Measurements from ENCODE around the gene ECE1. TPM values are rescaled to one million over a fixed set of nuclear protein-coding genes. Genes with fewer than 3 reads are reported as not detected.
A peak's percentile ranks its signal among the peaks of the same experiment; 100 is the strongest.

Gene ECE1
- total and polyA plus RNA-seq, 2 donors (not counting 3 experiments of a cell fraction or from before 2014, with no cell fraction given) = 437 to 562 TPM

- H3K4me2 ChIP-seq (ENCODE audit: insufficient read depth, low read length) = no peak overlapping the region
- DNase-seq (ENCODE audit: low read depth, low spot score) (peak; percentile 45), FAIRE-seq (peak; percentile 68)
- H3K4me1 ChIP-seq (ENCODE audit: control insufficient read depth, extremely low read depth, insufficient read depth, low read length) = peaks cover 67% of the 10 kb centered on the region
- H3K27ac ChIP-seq (ENCODE audit: insufficient read depth, low read depth, low read length) = peak overlapping the region; percentile 96
- POLR2A ChIA-PET = interaction anchor here (0.6 to 2.3 kb wide), 5 partner anchors 8 to 439 kb away, joined by 4 to 9 read pairs (median 6); no protein-coding TSS in a partner anchor
- dilution Hi-C loops (cut with MboI; ENCODE audit: extremely low pct_ligation_motif_present, low sequenced_read_pairs) = no loop called here
- H3K9me3 ChIP-seq (replicated peaks; ENCODE audit: control insufficient read depth, insufficient read depth, low read length) = no peaks in the 10 kb centered on the region
- no peaks in the 10 kb centered on the region for H3K27me3 ChIP-seq (ENCODE audit: control insufficient read depth in 2 of 2, insufficient read depth in 2 of 2, low read length in 2 of 2)
- H2AFZ ChIP-seq (ENCODE audit: low read depth, low read length) = no peak overlapping the region
- H3K79me2 ChIP-seq (ENCODE audit: control insufficient read depth, insufficient read depth, low read length) = peaks cover 62% of the 10 kb centered on the region
- no peaks in the 10 kb centered on the region for H4K20me1 ChIP-seq (replicated peaks; ENCODE audit: control insufficient read depth, extremely low read depth, insufficient read depth, low read length)
- intact Hi-C loops (cut with micrococcal nuclease) = no loop called here
- peaks cover 0 to 4% of the 10 kb centered on the region in 2 experiments for H3K36me3 ChIP-seq (ENCODE audit: control insufficient read depth in 2 of 2, extremely low read depth in 1 of 2, insufficient read depth in 2 of 2, low read length in 2 of 2)
- CTCF ChIA-PET = interaction anchor here (0.9 to 9.1 kb wide), 17 partner anchors 8 to 333 kb away, joined by 3 to 73 read pairs (median 14); no protein-coding TSS in a partner anchor
- BruUV-seq (replicated peaks) = no TSS peak
- no peak overlapping the region for H3K9ac ChIP-seq (replicated peaks; ENCODE audit: extremely low read depth, insufficient read depth, low read length)
- no peak overlapping the region for H3K4me3 ChIP-seq (replicated peaks in 1 of 3; ENCODE audit: insufficient read depth in 1 of 3, low read depth in 1 of 3, low read length in 3 of 3)
- TF ChIP-seq POLR2A (IDR thresholded peaks at IDR 0.05; ENCODE audit: low read depth, low read length) = no peak
- TF ChIP-seq EZH2 (IDR thresholded peaks at IDR 0.05; ENCODE audit: borderline replicate concordance, low read depth, low read length, severe bottlenecking) = no peak
- TF ChIP-seq, protein P1, sequence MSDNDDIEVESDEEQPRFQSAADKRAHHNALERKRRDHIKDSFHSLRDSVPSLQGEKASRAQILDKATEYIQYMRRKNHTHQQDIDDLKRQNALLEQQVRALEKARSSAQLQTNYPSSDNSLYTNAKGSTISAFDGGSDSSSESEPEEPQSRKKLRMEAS (IDR thresholded peaks at IDR 0.05; ENCODE audit: insufficient read depth, insufficient read length) = no peak
- TF ChIP-seq FOS (IDR thresholded peaks at IDR 0.05; ENCODE audit: borderline replicate concordance, insufficient read depth, low read length) = no peak
- no peak for TF ChIP-seq POLR2AphosphoS5 (IDR thresholded peaks at IDR 0.05; ENCODE audit: insufficient read depth, low read depth, low read length)
- no peak for TF ChIP-seq MYC (IDR thresholded peaks at IDR 0.05; ENCODE audit: low read depth, low read length)
- TF ChIP-seq GATA2 (IDR thresholded peaks at IDR 0.05; ENCODE audit: insufficient read depth, insufficient read length, low read depth, low read length) = no peak
- TF ChIP-seq CTCF (IDR thresholded peaks at IDR 0.05; ENCODE audit: extremely low read depth in 1 of 2, insufficient read depth in 1 of 2, low read depth in 1 of 2, low read length in 2 of 2) = no peak
- TF ChIP-seq JUN (IDR thresholded peaks at IDR 0.05; ENCODE audit: borderline replicate concordance, insufficient read depth, insufficient read length, low read depth) = no peak
- no peaks in the 10 kb centered on the region for H3K9me1 ChIP-seq (replicated peaks; ENCODE audit: control insufficient read depth, extremely low read depth, insufficient read depth, low read length)
Observed at GRCh38 chr1:21325731-21326387, 35.6 kb upstream of the ECE1 start.
